T-helper 17 cell (primary cell): ENCODE data around the gene SMIM20. TPM values are rescaled to one million over a fixed set of nuclear protein-coding genes. Genes with fewer than 3 reads are reported as not detected.

ENCODE experiments used
- ATAC-seq: fragments of 150-1000 bp; cut with Tn5 transposase; 2 replicates; pipeline ENCODE4 v1.10.0; 2021; ENCODE audit warnings: mild to moderate bottlenecking, moderate library complexity
- DNase-seq, 3 donors: peaks; one replicate each; pipeline versions ENCODE4 v3.0.0 to v3.0.0-alpha.2; 2020 to 2021
- H3K9me3 ChIP-seq: one replicate; pipeline ENCODE4 v1.7.0; 2013; ENCODE audit warnings: low read length, mild to moderate bottlenecking; ENCODE audit not compliant: control insufficient read depth, poor library complexity, severe bottlenecking
- H3K27ac Mint-ChIP-seq: one replicate; pipeline ENCODE4 v1.8.0; 2022; ENCODE audit warnings: mild to moderate bottlenecking, moderate library complexity, mixed read lengths
- H3K27me3 Mint-ChIP-seq: one replicate; pipeline ENCODE4 v1.8.0; 2022; ENCODE audit warnings: mixed read lengths
- H3K36me3 Mint-ChIP-seq: one replicate; pipeline ENCODE4 v1.8.0; 2022; ENCODE audit warnings: low read depth, mixed read lengths
- H3K4me1 Mint-ChIP-seq: one replicate; pipeline ENCODE4 v1.8.0; 2022; ENCODE audit warnings: mild to moderate bottlenecking, mixed read lengths
- H3K4me3 Mint-ChIP-seq: one replicate; pipeline ENCODE4 v1.8.0; 2022; ENCODE audit warnings: mild to moderate bottlenecking, moderate library complexity, mixed read lengths
- total RNA-seq, 4 donors: library from RNA in 2 of 4; stranded (reverse) in 2 of 4; gene quantifications; one replicate each; pipeline ENCODE4 v1.2.3 and lab custom pipeline; 2022 to 2026

Gene SMIM20
- total RNA-seq, 2 donors from 2014 or later = 11.0 to 12.5 TPM

- DNase-seq = no peak
- ATAC-seq = no peak
- H3K4me3 Mint-ChIP-seq = no peak overlapping the region
- H3K9me3 ChIP-seq = no peaks in the 10 kb centered on the region
- H3K4me1 Mint-ChIP-seq = peaks cover 8% of the 10 kb centered on the region
- no peak overlapping the region for H3K27ac Mint-ChIP-seq
- H3K36me3 Mint-ChIP-seq = peaks cover under 1% of the 10 kb centered on the region
- H3K27me3 Mint-ChIP-seq = peaks cover 7% of the 10 kb centered on the region
These were observed 27.6 kb downstream of the SMIM20 start for GRCh38 chr4:25941457-25942221.

- H3K9me3 ChIP-seq = no peaks in the 10 kb centered on the region
- Mint-ChIP-seq H3K27me3 (peaks cover 14% of the 10 kb centered on the region), H3K27ac (no peak overlapping the region), H3K36me3 (no peaks in the 10 kb centered on the region), H3K4me1 (peaks cover 3% of the 10 kb centered on the region), H3K4me3 (no peak overlapping the region)
- no peak for ATAC-seq
- no peak for DNase-seq
These were observed 29.3 kb downstream of the SMIM20 start for GRCh38 chr4:25943312-25943711.

GRCh38 chr4:25943805-25944204 lies 29.8 kb downstream of the SMIM20 start:
- peaks cover 1% of the 10 kb centered on the region for H3K4me1 Mint-ChIP-seq
- H3K9me3 ChIP-seq = no peaks in the 10 kb centered on the region

GRCh38 chr4:25948051-25948450 lies 34.0 kb downstream of the SMIM20 start:
- DNase-seq (no peak), ATAC-seq (no peak)
- H3K4me3 Mint-ChIP-seq = no peak overlapping the region
- peaks cover 2% of the 10 kb centered on the region for H3K36me3 Mint-ChIP-seq
- no peaks in the 10 kb centered on the region for H3K9me3 ChIP-seq
- H3K27ac Mint-ChIP-seq = no peak overlapping the region
- peaks cover 14% of the 10 kb centered on the region for H3K4me1 Mint-ChIP-seq
- peaks cover 51% of the 10 kb centered on the region for H3K27me3 Mint-ChIP-seq

More at GRCh38 chr4:25943805-25944204, 29.8 kb downstream of the SMIM20 start:
- Mint-ChIP-seq H3K4me3 (no peak overlapping the region), H3K27ac (no peak overlapping the region), H3K36me3 (no peaks in the 10 kb centered on the region), H3K27me3 (peaks cover 17% of the 10 kb centered on the region)
- no peak for DNase-seq
- no peak for ATAC-seq

GRCh38 chr4:25949173-25949748 lies 35.2 kb downstream of the SMIM20 start:
- Mint-ChIP-seq H3K4me3 (no peak overlapping the region), H3K36me3 (peaks cover 2% of the 10 kb centered on the region), H3K27me3 (peaks cover 60% of the 10 kb centered on the region), H3K27ac (no peak overlapping the region), H3K4me1 (peaks cover 14% of the 10 kb centered on the region)
- DNase-seq = no peak
- ATAC-seq = no peak
- no peaks in the 10 kb centered on the region for H3K9me3 ChIP-seq

GRCh38 chr4:25949994-25950393 lies 36.0 kb downstream of the SMIM20 start:
- ATAC-seq (no peak), DNase-seq (no peak)
- Mint-ChIP-seq H3K4me1 (peaks cover 14% of the 10 kb centered on the region), H3K27me3 (peaks cover 68% of the 10 kb centered on the region), H3K27ac (no peak overlapping the region), H3K36me3 (peaks cover 2% of the 10 kb centered on the region), H3K4me3 (no peak overlapping the region)
- H3K9me3 ChIP-seq = no peaks in the 10 kb centered on the region

GRCh38 chr4:25950461-25951389 lies 36.7 kb downstream of the SMIM20 start:
- H3K4me1 Mint-ChIP-seq = peaks cover 14% of the 10 kb centered on the region
- peaks cover 72% of the 10 kb centered on the region for H3K27me3 Mint-ChIP-seq
- H3K36me3 Mint-ChIP-seq = peaks cover 2% of the 10 kb centered on the region
- ATAC-seq = no peak
- no peak for DNase-seq
- peak overlapping the region; percentile 41 for H3K27ac Mint-ChIP-seq
- H3K9me3 ChIP-seq = no peaks in the 10 kb centered on the region
- peak overlapping the region; percentile 47 for H3K4me3 Mint-ChIP-seq

- DNase-seq (no peak), ATAC-seq (peak; percentile 57)
- peak overlapping the region; percentile 47 for H3K4me3 Mint-ChIP-seq
- no peaks in the 10 kb centered on the region for H3K9me3 ChIP-seq
- peak overlapping the region; percentile 41 for H3K27ac Mint-ChIP-seq
- H3K4me1 Mint-ChIP-seq = peaks cover 14% of the 10 kb centered on the region
- peaks cover 2% of the 10 kb centered on the region for H3K36me3 Mint-ChIP-seq
- peaks cover 78% of the 10 kb centered on the region for H3K27me3 Mint-ChIP-seq
These were observed 37.5 kb downstream of the SMIM20 start for GRCh38 chr4:25951390-25951952.

- ATAC-seq (no peak), DNase-seq (no peak)
- Mint-ChIP-seq H3K27me3 (peaks cover 69% of the 10 kb centered on the region), H3K27ac (no peak overlapping the region), H3K4me3 (no peak overlapping the region), H3K4me1 (peaks cover 14% of the 10 kb centered on the region), H3K36me3 (peaks cover 2% of the 10 kb centered on the region)
- no peaks in the 10 kb centered on the region for H3K9me3 ChIP-seq
These were observed 39.7 kb downstream of the SMIM20 start for GRCh38 chr4:25953740-25954139.

- H3K27ac Mint-ChIP-seq = no peak overlapping the region
- DNase-seq = no peak
- ATAC-seq = no peak
- H3K4me3 Mint-ChIP-seq = no peak overlapping the region
- H3K4me1 Mint-ChIP-seq = peaks cover 14% of the 10 kb centered on the region
- peaks cover 2% of the 10 kb centered on the region for H3K36me3 Mint-ChIP-seq
- H3K9me3 ChIP-seq = no peaks in the 10 kb centered on the region
- H3K27me3 Mint-ChIP-seq = peaks cover 62% of the 10 kb centered on the region
These were observed 40.4 kb downstream of the SMIM20 start for GRCh38 chr4:25954293-25954904.

- no peak for DNase-seq
These were observed 41.7 kb downstream of the SMIM20 start for GRCh38 chr4:25955705-25956104.

GRCh38 chr4:25956260-25956659 lies 42.2 kb downstream of the SMIM20 start:
- no peaks in the 10 kb centered on the region for H3K36me3 Mint-ChIP-seq
- no peak for ATAC-seq
- no peaks in the 10 kb centered on the region for H3K9me3 ChIP-seq
- peaks cover 10% of the 10 kb centered on the region for H3K4me1 Mint-ChIP-seq
- peaks cover 44% of the 10 kb centered on the region for H3K27me3 Mint-ChIP-seq
- no peak for DNase-seq
- H3K4me3 Mint-ChIP-seq = no peak overlapping the region
- no peak overlapping the region for H3K27ac Mint-ChIP-seq

More at GRCh38 chr4:25955705-25956104, 41.7 kb downstream of the SMIM20 start:
- no peaks in the 10 kb centered on the region for H3K9me3 ChIP-seq
- Mint-ChIP-seq H3K36me3 (peaks cover 2% of the 10 kb centered on the region), H3K4me3 (no peak overlapping the region), H3K27me3 (peaks cover 49% of the 10 kb centered on the region), H3K27ac (no peak overlapping the region), H3K4me1 (peaks cover 14% of the 10 kb centered on the region)
- ATAC-seq = no peak
